Neural progenitor cell (in vitro differentiated cells): ENCODE data around the gene RAB20. TPM values are rescaled to one million over a fixed set of nuclear protein-coding genes. Genes with fewer than 3 reads are reported as not detected.

ENCODE experiments used
- DNase-seq: peaks from one replicate; pipeline ENCODE4 v3.0.0-alpha.2; 2016; ENCODE audit warnings: low spot score
- H2AFZ ChIP-seq: fragments of 200-600 bp; sonication (generic); replicated peaks from 2 replicates; pipeline ENCODE4 v1.6.1; 2016; ENCODE audit warnings: antibody characterized with exemption
- H3F3A ChIP-seq: fragments of 200-600 bp; sonication (generic); 2 replicates; pipeline ENCODE4 v1.6.1; 2016; ENCODE audit warnings: antibody characterized with exemption, low read depth
- H3K27ac ChIP-seq: fragments of 200-600 bp; sonication (generic); 2 replicates; pipeline ENCODE4 v1.5.1; 2016; ENCODE audit warnings: mild to moderate bottlenecking
- H3K27me3 ChIP-seq: fragments of 200-600 bp; sonication (generic); 2 replicates; pipeline ENCODE4 v1.6.1; 2016; ENCODE audit warnings: mild to moderate bottlenecking, moderate library complexity
- H3K36me3 ChIP-seq: fragments of 200-600 bp; sonication (generic); 2 replicates; pipeline ENCODE4 v1.5.1; 2016
- H3K4me1 ChIP-seq: fragments of 200-600 bp; sonication (generic); 2 replicates; pipeline ENCODE4 v1.6.1; 2016; ENCODE audit warnings: mixed run types
- H3K4me2 ChIP-seq: fragments of 200-600 bp; sonication (generic); 2 replicates; pipeline ENCODE4 v1.6.1; 2016
- H3K4me3 ChIP-seq: fragments of 200-600 bp; sonication (generic); 2 replicates; pipeline ENCODE4 v1.5.1; 2016
- H3K79me2 ChIP-seq: fragments of 200-600 bp; sonication (generic); 2 replicates; pipeline ENCODE4 v1.6.1; 2016; ENCODE audit warnings: low read depth
- H3K9ac ChIP-seq: fragments of 200-600 bp; sonication (generic); 2 replicates; pipeline ENCODE4 v1.6.1; 2016
- H3K9me3 ChIP-seq: fragments of 200-600 bp; sonication (generic); 2 replicates; pipeline ENCODE4 v1.5.1; 2016; ENCODE audit warnings: low read depth
- H4K20me1 ChIP-seq: fragments of 200-600 bp; sonication (generic); 2 replicates; pipeline ENCODE4 v1.6.1; 2016; ENCODE audit warnings: low read depth
- H3K27ac Mint-ChIP-seq: 3 replicates; pipeline ENCODE4 v1.8.0; 2021; ENCODE audit warnings: mixed read lengths
- H3K27me3 Mint-ChIP-seq: 2 replicates; pipeline ENCODE4 v1.8.0; 2022; ENCODE audit warnings: low read depth, mild to moderate bottlenecking, inconsistent platforms, moderate library complexity, mixed read lengths; ENCODE audit not compliant: insufficient read depth
- H3K36me3 Mint-ChIP-seq: 3 replicates; pipeline ENCODE4 v1.8.0; 2021; ENCODE audit warnings: mixed read lengths
- H3K4me1 Mint-ChIP-seq: 3 replicates; pipeline ENCODE4 v1.8.0; 2021; ENCODE audit warnings: mixed read lengths
- H3K4me3 Mint-ChIP-seq: 3 replicates; pipeline ENCODE4 v1.8.0; 2021; ENCODE audit warnings: mild to moderate bottlenecking, moderate library complexity, mixed read lengths
- H3K9me3 Mint-ChIP-seq: 3 replicates; pipeline ENCODE4 v1.8.0; 2020; ENCODE audit warnings: mixed read lengths
- EZH2 ChIP-seq: fragments of 200-600 bp; sonication (generic); IDR thresholded peaks from 2 replicates; pipeline ENCODE4 v1.6.1; 2017; ENCODE audit warnings: antibody characterized with exemption, mild to moderate bottlenecking, moderate library complexity
- EZH2phosphoT487 ChIP-seq: fragments of 200-600 bp; sonication (generic); IDR thresholded peaks from 2 replicates; pipeline ENCODE4 v1.6.1; 2017; ENCODE audit warnings: antibody characterized with exemption
- total RNA-seq: library from RNA; depleted of rRNA; stranded (reverse); fragments of >200 nt; gene quantifications from 2 replicates; pipeline ENCODE4 v1.2.3, GENCODE V29; 2015; ENCODE audit warnings: low replicate concordance
- TF ChIP-seq, protein P1 (sequence below): fragments of 200-600 bp; sonication (generic); IDR thresholded peaks from 2 replicates; pipeline ENCODE4 v1.5.1; 2017; ENCODE audit warnings: antibody characterized with exemption, mild to moderate bottlenecking

Gene RAB20
- total RNA-seq, 1 donor from 2014 or later, result 0.58 TPM

DNA sequence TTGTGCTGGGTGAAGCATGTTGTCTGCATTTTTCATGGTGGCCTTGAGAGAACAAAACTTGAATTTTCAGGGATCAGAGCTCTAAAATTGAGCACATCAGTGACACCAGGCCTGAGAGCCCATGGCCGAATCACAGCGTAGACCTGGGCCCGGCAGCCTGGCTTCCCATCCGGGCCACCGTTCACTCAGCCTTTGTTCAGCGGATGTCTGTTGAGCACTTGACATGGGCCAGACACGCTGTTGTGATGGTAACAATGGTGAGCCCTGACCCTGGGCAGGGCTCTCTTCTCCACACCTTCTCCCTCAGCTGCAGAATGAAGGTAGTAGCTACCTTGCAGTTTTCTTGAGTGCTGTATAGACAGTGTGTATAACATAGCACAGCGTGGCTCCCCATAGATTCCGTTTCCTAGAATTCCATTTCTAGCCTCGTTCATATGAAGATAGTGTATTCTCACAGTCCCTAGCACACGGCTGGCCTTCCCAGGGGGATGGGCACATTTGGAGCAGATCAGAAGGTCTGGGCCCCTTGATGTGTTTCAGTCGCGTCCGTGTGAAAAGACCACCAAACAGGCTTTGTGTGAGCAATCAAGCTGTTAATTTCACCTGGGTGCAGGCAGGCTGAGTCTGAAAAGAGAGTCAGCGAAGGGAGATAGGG, 75.3 kb downstream of the RAB20 start:
- no peaks in the 10 kb centered on the region for H3K9me3 ChIP-seq
- no peaks in the 10 kb centered on the region for H3K79me2 ChIP-seq
- H3K4me1 Mint-ChIP-seq, result peaks cover 14% of the 10 kb centered on the region
- peaks cover 4% of the 10 kb centered on the region for H3K27me3 Mint-ChIP-seq
- no peaks in the 10 kb centered on the region for H3K9me3 Mint-ChIP-seq
- no peak overlapping the region for H2AFZ ChIP-seq
- H3K36me3 ChIP-seq, result no peaks in the 10 kb centered on the region
- H3K4me1 ChIP-seq, result peaks cover 18% of the 10 kb centered on the region
- peaks cover 19% of the 10 kb centered on the region for H3F3A ChIP-seq
- H3K4me3 ChIP-seq, result no peak overlapping the region
- no peak overlapping the region for H3K4me3 Mint-ChIP-seq
- H3K9ac ChIP-seq, result no peak overlapping the region
- no peaks in the 10 kb centered on the region for H3K27me3 ChIP-seq
- H3K36me3 Mint-ChIP-seq, result peaks cover 23% of the 10 kb centered on the region
- H3K27ac Mint-ChIP-seq, result peak overlapping the region; percentile 84
- DNase-seq, result peak; percentile 33
- H3K27ac ChIP-seq, result no peak overlapping the region
- peak overlapping the region; percentile 42 for H3K4me2 ChIP-seq
- peaks cover 34% of the 10 kb centered on the region for H4K20me1 ChIP-seq
- no peak for TF ChIP-seq EZH2
- TF ChIP-seq, protein P1, sequence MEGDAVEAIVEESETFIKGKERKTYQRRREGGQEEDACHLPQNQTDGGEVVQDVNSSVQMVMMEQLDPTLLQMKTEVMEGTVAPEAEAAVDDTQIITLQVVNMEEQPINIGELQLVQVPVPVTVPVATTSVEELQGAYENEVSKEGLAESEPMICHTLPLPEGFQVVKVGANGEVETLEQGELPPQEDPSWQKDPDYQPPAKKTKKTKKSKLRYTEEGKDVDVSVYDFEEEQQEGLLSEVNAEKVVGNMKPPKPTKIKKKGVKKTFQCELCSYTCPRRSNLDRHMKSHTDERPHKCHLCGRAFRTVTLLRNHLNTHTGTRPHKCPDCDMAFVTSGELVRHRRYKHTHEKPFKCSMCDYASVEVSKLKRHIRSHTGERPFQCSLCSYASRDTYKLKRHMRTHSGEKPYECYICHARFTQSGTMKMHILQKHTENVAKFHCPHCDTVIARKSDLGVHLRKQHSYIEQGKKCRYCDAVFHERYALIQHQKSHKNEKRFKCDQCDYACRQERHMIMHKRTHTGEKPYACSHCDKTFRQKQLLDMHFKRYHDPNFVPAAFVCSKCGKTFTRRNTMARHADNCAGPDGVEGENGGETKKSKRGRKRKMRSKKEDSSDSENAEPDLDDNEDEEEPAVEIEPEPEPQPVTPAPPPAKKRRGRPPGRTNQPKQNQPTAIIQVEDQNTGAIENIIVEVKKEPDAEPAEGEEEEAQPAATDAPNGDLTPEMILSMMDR, result no peak
- TF ChIP-seq EZH2phosphoT487, result no peak

DNA sequence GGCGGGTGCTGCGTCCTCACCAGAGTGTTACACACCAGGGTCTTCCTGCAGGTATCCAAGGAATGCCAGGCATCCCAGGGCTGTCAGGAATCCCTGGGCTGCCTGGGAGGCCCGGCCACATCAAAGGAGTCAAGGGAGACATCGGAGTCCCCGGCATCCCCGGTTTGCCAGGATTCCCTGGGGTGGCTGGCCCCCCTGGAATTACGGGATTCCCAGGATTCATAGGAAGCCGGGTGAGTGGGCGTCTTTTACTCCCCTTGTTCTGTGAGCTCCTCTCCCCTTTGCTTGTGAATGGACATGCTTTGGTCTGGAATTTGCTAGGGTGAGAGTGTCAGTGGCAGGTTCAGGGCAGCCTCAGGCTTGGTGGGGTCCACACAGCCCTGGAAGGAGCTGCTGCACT, 75.9 kb downstream of the RAB20 start:
- H2AFZ ChIP-seq, result no peak overlapping the region
- no peaks in the 10 kb centered on the region for H3K36me3 ChIP-seq
- Mint-ChIP-seq H3K9me3 (no peaks in the 10 kb centered on the region), H3K27me3 (peaks cover 4% of the 10 kb centered on the region), H3K4me1 (peaks cover 14% of the 10 kb centered on the region), H3K36me3 (peaks cover 23% of the 10 kb centered on the region), H3K4me3 (no peak overlapping the region), H3K27ac (no peak overlapping the region)
- DNase-seq, result peak; percentile 83
- H3K9me3 ChIP-seq, result no peaks in the 10 kb centered on the region
- H3K9ac ChIP-seq, result no peak overlapping the region
- H3F3A ChIP-seq, result peaks cover 19% of the 10 kb centered on the region
- H3K27me3 ChIP-seq, result no peaks in the 10 kb centered on the region
- H4K20me1 ChIP-seq, result peaks cover 34% of the 10 kb centered on the region
- no peak overlapping the region for H3K4me3 ChIP-seq
- TF ChIP-seq EZH2, result no peak
- no peak for TF ChIP-seq EZH2phosphoT487
- TF ChIP-seq, protein P1, result no peak
- H3K4me2 ChIP-seq, result peak overlapping the region; percentile 42
- no peak overlapping the region for H3K27ac ChIP-seq
- H3K4me1 ChIP-seq, result peaks cover 18% of the 10 kb centered on the region
- H3K79me2 ChIP-seq, result no peaks in the 10 kb centered on the region

DNA sequence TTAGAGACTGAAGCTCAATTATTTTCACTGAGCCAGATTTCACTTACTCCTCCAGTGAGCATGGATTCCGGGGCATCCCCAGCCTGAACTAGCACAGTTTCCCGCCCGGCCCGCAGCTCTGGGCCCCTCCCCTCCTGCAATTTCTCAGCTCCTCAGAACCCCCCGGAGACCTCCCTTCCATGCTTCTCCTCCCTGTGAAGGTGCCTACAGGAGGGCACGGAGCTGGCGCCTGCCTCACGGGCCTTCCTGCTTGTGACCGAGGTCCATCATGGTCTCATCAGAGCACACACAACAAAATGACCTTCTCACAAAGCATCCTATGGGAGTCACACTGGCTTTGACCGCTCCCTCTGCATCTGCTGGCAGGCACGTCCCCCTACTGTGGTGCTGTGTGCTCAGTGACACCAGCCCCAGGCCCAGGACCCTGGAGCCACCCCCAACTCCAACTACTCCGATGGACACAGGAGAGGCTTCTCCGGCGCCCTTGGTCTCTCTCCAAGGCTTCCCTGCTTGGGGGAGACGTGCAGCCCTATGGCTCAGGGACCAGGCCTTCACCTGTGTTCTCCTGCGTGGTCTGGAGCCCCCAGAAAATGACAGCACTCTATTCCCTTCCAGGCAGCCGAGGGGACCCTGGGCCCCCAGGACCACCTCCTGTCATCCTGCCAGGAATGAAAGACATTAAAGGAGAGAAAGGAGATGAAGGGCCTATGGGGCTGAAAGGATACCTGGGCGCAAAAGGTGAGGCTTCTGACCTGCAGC, 77.1 kb downstream of the RAB20 start:
- Mint-ChIP-seq H3K27ac (peak overlapping the region; percentile 91), H3K4me1 (peaks cover 14% of the 10 kb centered on the region), H3K27me3 (peaks cover 5% of the 10 kb centered on the region), H3K9me3 (no peaks in the 10 kb centered on the region), H3K4me3 (no peak overlapping the region), H3K36me3 (peaks cover 16% of the 10 kb centered on the region)
- Histone ChIP-seq H3K27me3 (no peaks in the 10 kb centered on the region), H3K27ac (no peak overlapping the region), H3K9me3 (no peaks in the 10 kb centered on the region), H3K36me3 (no peaks in the 10 kb centered on the region), H3K4me1 (peaks cover 18% of the 10 kb centered on the region), H3F3A (peaks cover 19% of the 10 kb centered on the region), H3K9ac (no peak overlapping the region), H2AFZ (no peak overlapping the region), H3K79me2 (no peaks in the 10 kb centered on the region), H4K20me1 (peaks cover 29% of the 10 kb centered on the region), H3K4me2 (no peak overlapping the region), H3K4me3 (no peak overlapping the region)
- TF ChIP-seq, protein P1, result no peak
- TF ChIP-seq EZH2phosphoT487 (no peak), EZH2 (no peak)
- no peak for DNase-seq
